NB4 (cell line): ENCODE measurements around the gene SGCD.

Experiments used
- CTCF ChIP-seq: IDR thresholded peaks from one replicate; pipeline ENCODE4 v1.5.1; 2012; ENCODE audit warnings: low read depth, low read length
- MAX ChIP-seq: IDR thresholded peaks from 2 replicates; pipeline ENCODE4 v1.6.1; 2011; ENCODE audit warnings: low read depth, low read length
- MYC ChIP-seq: IDR thresholded peaks from 2 replicates; pipeline ENCODE4 v1.6.1; 2011; ENCODE audit warnings: low read depth, low read length
- POLR2A ChIP-seq: IDR thresholded peaks from 2 replicates; pipeline ENCODE4 v1.6.1; 2011; ENCODE audit warnings: mild to moderate bottlenecking; ENCODE audit not compliant: insufficient read length; ENCODE audit errors: extremely low read depth

- no peak for TF ChIP-seq CTCF
- TF ChIP-seq POLR2A: no peak
- no peak for TF ChIP-seq MAX
- no peak for TF ChIP-seq MYC
Measured at GRCh38 chr5:156570615-156571014, 243.7 kb downstream of the SGCD start.
